NCI-H2029 treated with DMSO at 0.1 percent for 48 hours (cell line): ENCODE measurements around the gene BTAF1.
"Not testable (repeated sequence)": the region's sequence is repeated elsewhere in the genome, so short reads cannot be mapped to it uniquely, and the experiment has no call there.

Source experiments
- DNase-seq: peaks from one replicate; lab custom pipeline; 2025; lab: John Stamatoyannopoulos, UW

The BTAF1 gene

GRCh38 chr10:91923371-91924211 lies at the start of gene BTAF1:
BTAF1 (plus strand) TSS chr10:91923770; CDS start chr10:91924077, 307 bp downstream.
- peak; percentile 48 for DNase-seq

GRCh38 chr10:91875156-91875555 lies 48.4 kb upstream of the BTAF1 start:
- DNase-seq = no peak

- DNase-seq = no peak
These were observed 47.8 kb upstream of the BTAF1 start for GRCh38 chr10:91875779-91876178.

- DNase-seq = no peak
These were observed 43.9 kb upstream of the BTAF1 start for GRCh38 chr10:91879515-91880170.

- DNase-seq = no peak
These were observed 43.3 kb upstream of the BTAF1 start for GRCh38 chr10:91880310-91880709.

GRCh38 chr10:91883549-91884444 lies 39.8 kb upstream of the BTAF1 start:
- no peak for DNase-seq

GRCh38 chr10:91884536-91884935 lies 39.0 kb upstream of the BTAF1 start:
- no peak for DNase-seq

- DNase-seq = no peak
These were observed 38.0 kb upstream of the BTAF1 start for GRCh38 chr10:91885362-91886079.

- DNase-seq = no peak
These were observed 36.7 kb upstream of the BTAF1 start for GRCh38 chr10:91886954-91887271.

- DNase-seq = no peak
These were observed 36.1 kb upstream of the BTAF1 start for GRCh38 chr10:91887272-91888076.

- no peak for DNase-seq
These were observed 32.2 kb upstream of the BTAF1 start for GRCh38 chr10:91891125-91892001.

GRCh38 chr10:91893051-91893450 lies 30.5 kb upstream of the BTAF1 start:
- no peak for DNase-seq

GRCh38 chr10:91894261-91894685 lies 29.3 kb upstream of the BTAF1 start:
- DNase-seq = not testable (repeated sequence)

GRCh38 chr10:91896212-91896756 lies 27.3 kb upstream of the BTAF1 start:
- no peak for DNase-seq

GRCh38 chr10:91897421-91897820 lies 26.1 kb upstream of the BTAF1 start:
- DNase-seq = no peak

- no peak for DNase-seq
These were observed 21.5 kb upstream of the BTAF1 start for GRCh38 chr10:91901784-91902677.

- no peak for DNase-seq
These were observed 16.5 kb upstream of the BTAF1 start for GRCh38 chr10:91907033-91907594.

- no peak for DNase-seq
These were observed 15.6 kb upstream of the BTAF1 start for GRCh38 chr10:91907914-91908336.
